Right ventricle myocardium inferior (tissue), 1 donor: ENCODE data around the gene PIAS4. TPM values are rescaled to one million over a fixed set of nuclear protein-coding genes. Genes with fewer than 3 reads are reported as not detected.
A peak's percentile ranks its signal among the peaks of the same experiment; 100 is the strongest.

ENCODE experiments used
- ATAC-seq: fragments of 200-7000 bp; cut with Tn5 transposase; one replicate; pipeline ENCODE4 v1.9.1; 2020; ENCODE audit warnings: mild to moderate bottlenecking, moderate library complexity
- DNase-seq: peaks from one replicate; pipeline ENCODE4 v3.0.0; 2021; ENCODE audit errors: missing footprints
- intact Hi-C: fragments of 100-400 bp; cut with DNase I; formaldehyde crosslinking; loops from one replicate; pipeline ENCODE4 v1.11.0; 2022
- total RNA-seq: library from RNA; stranded (reverse); fragmentation: NEBNext Ultra II Directional; extraction: Animal tissue kit (Norgen Biotek cat#: 25700); gene quantifications from one replicate; pipeline ENCODE4 v1.2.1, GENCODE V29; 2021
- donor health status: DM: no; HTN: yes; CAD: no; lungs with severe emphysema.

The PIAS4 gene
- total RNA-seq, 1 donor from 2014 or later = 16.1 TPM

GRCh38 chr19:4033028-4033956, 25.8 kb downstream of the PIAS4 start:
- no peak for DNase-seq
- no peak for ATAC-seq
- intact Hi-C loops = no loop called here

DNA sequence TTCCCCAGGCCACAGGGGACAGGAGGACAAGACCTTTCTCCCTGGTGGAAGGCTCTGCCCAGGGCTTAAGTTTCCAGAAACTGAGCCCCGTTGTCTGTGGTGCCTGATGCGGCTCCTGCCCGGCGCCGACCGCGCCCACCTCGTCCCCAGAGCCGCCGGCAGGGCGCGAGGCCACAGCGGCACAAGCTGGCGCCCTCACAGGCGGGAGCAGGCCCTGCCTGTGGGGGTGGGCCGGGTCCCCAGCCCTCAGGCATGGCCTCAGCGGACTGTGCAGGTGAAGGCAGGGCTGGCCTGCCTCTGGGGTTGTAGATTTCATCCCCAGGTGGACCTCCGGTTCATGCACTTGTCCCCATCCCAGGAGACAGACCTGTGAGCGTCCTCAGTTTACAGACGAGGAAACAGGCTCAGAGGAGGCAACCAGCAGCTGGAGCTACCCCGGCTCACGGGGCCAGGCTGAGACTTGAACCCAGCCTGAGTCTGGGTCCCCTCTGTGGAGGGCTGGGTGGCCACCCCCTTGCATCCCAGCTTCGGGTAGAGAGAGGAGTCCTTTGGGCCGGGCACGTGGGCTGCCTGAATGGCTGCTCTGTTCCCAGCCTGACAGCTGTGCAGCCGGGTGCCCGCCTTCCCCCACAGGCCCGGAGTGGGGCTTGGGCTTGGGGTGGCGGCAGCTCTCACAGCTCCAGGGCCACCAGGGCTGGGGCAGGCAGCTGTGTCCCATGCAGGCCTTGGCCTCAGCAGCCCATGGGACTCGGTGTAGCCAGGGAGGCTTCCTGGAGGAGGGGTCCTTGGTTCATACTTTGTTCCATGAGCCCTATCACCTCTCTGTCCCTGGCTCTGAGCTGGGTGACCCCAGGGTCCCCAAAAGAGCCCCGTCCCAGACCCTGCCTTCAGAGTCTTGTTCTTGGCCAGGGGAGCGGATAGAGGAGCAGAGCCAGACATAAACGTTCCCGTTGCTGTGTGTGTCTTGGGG, 26.8 kb downstream of the PIAS4 start:
- intact Hi-C loops = no loop called here
- DNase-seq (no peak), ATAC-seq (no peak)

DNA sequence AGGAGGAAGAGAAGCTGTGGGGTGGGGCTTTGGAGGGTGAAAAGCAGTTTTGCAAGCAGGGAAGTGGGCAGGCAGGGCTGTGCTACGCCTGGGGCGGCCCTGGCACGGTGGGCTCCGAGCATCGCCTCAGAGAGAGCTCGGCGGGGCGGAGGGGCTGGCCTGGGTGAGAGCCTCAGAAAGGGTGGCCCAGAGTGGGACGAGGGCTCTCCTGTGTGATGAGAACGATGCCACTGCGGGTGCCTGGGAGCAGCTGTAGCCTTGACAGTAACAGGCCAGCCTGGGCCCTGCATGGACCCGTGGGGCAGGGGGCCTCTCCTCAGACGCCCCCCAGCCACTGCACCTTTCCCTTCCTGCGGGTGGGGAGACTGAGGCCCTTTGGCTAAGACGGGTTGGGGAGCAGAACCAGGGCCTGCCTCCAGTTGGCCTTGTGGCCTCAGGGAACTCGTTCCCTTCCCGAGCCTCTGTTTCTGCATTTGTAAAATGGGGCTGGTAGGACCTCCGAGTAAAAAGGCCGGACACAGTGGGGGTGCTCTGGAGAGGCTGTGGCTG, 27.6 kb downstream of the PIAS4 start:
- no peak for ATAC-seq
- intact Hi-C loops = no loop called here
- DNase-seq = no peak

- ATAC-seq (no peak), DNase-seq (no peak)
- intact Hi-C loops = no loop called here
Observed at GRCh38 chr19:4035582-4035981, 28.0 kb downstream of the PIAS4 start.

DNA sequence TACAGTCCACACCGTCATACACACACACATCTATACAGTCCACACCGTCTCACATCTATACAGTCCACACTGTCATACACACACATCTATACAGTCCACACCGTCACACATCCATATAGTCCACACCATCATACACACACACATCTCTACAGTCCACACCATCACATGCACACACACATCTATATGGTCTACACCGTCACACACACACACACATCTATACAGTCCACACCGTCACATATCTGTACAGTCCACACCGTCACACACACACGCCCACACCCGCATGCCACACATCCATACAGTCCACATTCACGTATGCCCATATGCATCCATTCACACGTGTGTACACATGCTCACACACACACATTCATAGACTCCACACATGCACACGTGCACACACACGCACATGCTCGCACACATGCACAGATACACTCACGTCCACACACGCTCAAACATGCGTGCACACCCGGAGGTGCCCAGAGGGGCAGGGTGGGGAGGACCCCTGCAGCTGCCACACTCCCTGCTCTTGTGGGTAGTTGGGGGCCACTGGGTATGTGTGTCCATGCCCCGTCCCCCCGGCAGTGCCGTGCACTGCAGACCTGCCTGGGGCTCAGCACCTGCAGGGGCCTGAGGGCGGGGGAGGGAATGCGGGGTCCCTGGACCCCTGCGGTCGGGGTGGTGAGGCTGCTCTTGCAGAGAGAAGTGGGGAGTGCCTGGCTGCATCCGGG, 29.2 kb downstream of the PIAS4 start:
- intact Hi-C loops = no loop called here
- no peak for ATAC-seq

DNA sequence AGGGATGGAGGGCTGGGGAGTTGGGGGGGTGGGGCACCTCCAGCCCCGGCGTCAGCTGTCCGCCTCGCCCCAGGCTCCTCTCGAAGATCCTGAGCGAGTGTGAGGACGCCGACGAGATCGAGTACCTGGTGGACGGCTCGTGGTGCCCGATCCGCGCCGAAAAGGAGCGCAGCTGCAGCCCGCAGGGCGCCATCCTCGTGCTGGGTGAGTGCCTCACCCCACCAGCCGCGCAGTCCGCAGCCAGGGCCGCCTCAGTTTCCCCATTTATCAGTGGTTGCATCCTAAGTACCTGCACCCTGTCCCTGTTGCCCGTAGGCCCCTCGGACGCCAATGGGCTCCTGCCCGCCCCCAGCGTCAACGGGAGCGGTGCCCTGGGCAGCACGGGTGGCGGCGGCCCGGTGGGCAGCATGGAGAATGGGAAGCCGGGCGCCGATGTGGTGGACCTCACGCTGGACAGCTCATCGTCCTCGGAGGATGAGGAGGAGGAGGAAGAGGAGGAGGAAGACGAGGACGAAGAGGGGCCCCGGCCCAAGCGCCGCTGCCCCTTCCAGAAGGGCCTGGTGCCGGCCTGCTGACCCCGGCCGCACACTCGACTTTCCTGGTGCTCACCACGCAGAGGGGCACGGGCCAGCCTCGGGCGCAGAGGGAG, 29.9 kb downstream of the PIAS4 start:
- DNase-seq = no peak
- ATAC-seq = no peak
- intact Hi-C loops = no loop called here

More for the DNA sequence above, 29.2 kb downstream of the PIAS4 start:
- DNase-seq = no peak

- intact Hi-C loops = no loop called here
- ATAC-seq (no peak), DNase-seq (no peak)
Observed at GRCh38 chr19:4038057-4038456, 30.5 kb downstream of the PIAS4 start.

- DNase-seq (no peak), ATAC-seq (no peak)
- intact Hi-C loops = no loop called here
Observed at GRCh38 chr19:4038661-4039423, 31.3 kb downstream of the PIAS4 start.

DNA sequence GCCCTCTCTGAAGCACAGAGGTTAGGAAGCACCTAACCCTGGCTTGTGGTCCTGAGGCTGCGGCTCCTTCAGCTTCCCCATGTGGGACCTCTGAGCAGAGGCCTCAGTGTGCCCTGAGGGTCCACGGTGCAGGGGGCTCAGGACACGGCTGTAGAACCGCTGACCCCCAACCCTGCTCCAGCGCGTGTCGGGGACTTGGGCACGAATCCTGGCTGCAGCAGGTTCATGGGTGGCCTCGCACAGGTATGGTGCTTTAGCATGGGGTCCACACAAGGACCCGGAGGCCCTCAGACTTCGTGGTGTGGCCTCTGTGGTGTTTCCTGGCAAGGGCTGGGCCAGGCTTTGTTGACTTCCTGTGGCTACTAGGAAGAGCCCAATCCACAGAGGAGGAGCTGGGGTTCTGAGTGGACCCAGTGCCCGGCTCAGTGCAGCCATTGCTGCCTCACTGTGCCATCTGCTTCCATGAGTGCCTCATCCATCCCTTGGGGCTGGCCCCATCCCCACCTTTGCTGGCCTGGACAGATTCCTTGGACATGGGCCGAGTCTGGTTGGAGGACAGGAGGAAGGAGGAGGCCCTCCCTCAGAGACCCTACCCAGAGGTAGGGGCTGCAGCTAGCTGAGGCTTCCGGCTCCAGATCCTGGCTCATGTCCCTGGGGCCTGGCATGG, 34.7 kb downstream of the PIAS4 start:
- ATAC-seq (peak; percentile 27), DNase-seq (no peak)
- intact Hi-C loops = no loop called here

DNA sequence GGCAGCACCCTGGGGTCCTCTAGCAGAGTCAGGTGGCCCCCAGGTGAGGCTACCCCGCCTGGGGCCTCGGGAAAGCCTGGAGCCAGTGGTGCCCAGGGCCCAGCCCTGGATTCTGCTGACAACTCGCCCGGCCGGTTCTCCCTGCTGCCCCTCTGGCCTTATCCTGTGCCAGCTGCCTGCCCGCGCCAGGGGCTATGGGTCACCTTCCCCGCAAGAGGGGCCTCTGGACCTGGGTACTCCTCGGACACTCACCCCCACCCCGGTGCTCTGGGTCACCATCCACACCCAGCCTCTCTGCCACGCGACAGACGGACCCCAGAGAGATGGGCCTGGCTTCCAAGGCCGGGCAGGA, 35.2 kb downstream of the PIAS4 start:
- intact Hi-C loops = no loop called here
- no peak for DNase-seq

GRCh38 chr19:4043401-4043800, 35.9 kb downstream of the PIAS4 start:
- ATAC-seq = no peak

More for the DNA sequence above, 35.2 kb downstream of the PIAS4 start:
- ATAC-seq = no peak

DNA sequence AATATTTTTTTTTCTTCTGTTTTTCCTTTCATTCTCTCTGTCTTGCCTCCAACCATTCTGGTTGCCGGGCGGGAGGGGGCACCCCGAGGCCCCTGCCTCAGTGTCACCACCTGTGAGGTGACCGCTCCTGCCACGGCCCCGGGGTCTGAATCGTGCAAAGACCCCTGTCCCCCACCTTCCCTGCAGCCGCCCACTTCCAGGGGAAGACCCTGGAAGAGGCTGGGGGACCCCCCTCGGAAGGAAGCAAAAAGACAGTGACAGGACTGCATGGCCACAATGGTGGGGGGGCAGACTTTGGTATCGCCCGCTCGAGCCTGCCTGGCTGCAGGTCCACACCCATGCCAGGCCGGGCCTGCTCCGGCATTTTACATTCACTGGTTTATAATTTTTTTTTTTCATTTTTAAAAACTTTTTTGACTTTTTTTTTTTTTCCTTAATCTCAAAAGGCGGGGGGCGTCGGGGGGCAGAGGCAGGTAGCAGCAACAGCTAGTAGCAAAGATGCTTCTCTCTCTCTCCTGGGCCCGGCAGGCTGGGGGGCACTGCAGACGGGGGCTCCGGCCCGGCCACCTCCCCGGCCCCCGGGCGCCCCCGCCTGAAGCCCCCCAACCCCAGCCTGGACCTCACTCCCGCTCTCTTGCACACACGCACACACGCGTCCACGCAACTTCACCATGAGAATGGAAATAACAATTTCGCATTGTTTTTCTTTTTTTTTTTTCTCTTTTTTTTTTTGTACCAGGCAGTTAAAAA, 36.6 kb downstream of the PIAS4 start:
- no peak for DNase-seq
- intact Hi-C loops = no loop called here
- ATAC-seq = no peak

More at GRCh38 chr19:4043401-4043800, 35.9 kb downstream of the PIAS4 start:
- DNase-seq = no peak
- intact Hi-C loops = no loop called here

- no peak for ATAC-seq
- intact Hi-C loops = no loop called here
Observed at GRCh38 chr19:4044990-4045465, 37.5 kb downstream of the PIAS4 start.

DNA sequence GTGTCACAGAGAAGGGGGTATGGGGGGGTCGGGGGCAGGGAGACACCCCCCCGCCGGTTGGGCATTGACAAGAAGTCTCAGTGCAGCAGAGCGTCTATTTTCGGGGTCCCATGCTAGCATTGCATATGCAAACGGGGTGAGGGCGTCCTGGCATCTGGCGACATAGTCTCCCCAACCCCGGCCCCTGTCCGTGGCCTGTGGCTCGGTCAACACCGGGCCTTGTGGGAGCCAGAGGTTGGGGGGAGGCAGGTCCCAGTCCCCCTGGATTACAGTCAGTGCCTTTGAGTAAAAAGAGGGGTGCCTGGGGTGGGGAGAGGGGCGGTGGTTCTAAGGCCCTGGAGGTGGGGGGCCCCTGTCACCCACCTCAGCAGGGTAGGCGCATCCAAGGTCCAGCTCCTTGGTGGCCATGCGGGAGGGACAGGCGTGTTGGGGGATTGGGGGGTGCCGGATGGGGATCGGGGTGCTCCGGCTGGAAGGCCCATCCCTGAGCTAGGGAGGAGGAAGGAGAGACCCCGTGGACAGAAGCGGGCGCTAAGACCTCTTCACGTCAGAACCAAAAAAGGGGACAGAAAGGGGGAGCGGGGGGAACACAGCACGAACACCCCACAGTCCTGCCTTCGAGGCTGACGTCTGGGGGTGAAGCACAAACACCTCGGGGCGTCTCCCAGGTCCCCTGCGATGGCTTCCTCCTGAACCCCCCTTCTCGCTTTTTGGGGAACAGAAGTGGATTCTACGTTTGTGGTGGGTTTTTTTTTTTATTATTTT, 38.2 kb downstream of the PIAS4 start:
- ATAC-seq = no peak
- DNase-seq = no peak
- intact Hi-C loops = no loop called here

More at GRCh38 chr19:4044990-4045465, 37.5 kb downstream of the PIAS4 start:
- DNase-seq = no peak

DNA sequence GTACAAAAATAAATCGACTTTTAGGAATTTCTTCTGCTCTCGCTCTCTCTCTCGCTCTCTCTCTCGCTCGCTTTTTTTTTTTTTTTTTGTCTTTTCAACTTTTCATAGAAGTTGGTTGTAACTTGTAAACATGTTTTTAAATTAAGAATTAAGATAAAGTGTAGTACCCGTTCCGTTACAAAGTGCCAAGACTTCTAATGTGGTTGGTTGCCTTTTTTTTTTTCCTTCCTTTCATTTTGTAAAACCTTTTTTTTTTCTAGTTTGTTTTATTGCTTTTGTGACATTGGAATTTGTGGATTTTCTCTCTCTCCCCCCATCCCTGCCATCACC, 38.8 kb downstream of the PIAS4 start:
- ATAC-seq (no peak), DNase-seq (no peak)
- intact Hi-C loops = no loop called here
